ENCODE measurements around the gene UBTD2. TPM values are rescaled to one million over a fixed set of nuclear protein-coding genes. Genes with fewer than 3 reads are reported as not detected.

The UBTD2 gene, protein sequence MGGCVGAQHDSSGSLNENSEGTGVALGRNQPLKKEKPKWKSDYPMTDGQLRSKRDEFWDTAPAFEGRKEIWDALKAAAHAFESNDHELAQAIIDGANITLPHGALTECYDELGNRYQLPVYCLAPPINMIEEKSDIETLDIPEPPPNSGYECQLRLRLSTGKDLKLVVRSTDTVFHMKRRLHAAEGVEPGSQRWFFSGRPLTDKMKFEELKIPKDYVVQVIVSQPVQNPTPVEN
- total RNA-seq (2012; rRNA removed) (20.6 and 25.6 TPM in 2 replicates), polyA plus RNA-seq (2012; rRNA removed) (9.3 and 11.2 TPM in 2 replicates), Bru-seq, nascent RNA (percentile 88 among the genes with signal in this experiment), BruChase-seq, experiment 1, labeled RNA remaining after a 6-hour chase (percentile 91 among the genes with signal in this experiment), BruChase-seq, experiment 2, labeled RNA remaining after a 2-hour chase (percentile 82 among the genes with signal in this experiment)
- 3.7 and 4.8 TPM in 2 replicates for polyA plus RNA-seq (2012; cell fraction: cytosol; rRNA removed)
- polyA plus RNA-seq (2012; cell fraction: nucleus; rRNA removed; ENCODE audit: low replicate concordance): 1.3 and 8.1 TPM in 2 replicates
- long read RNA-seq, transcript UBTD2-201 (3 exons, 3,301 nt): major isoform, 61 of 68 reads
- long read RNA-seq, partial matches to known transcripts: 0 of 68 reads
- long read RNA-seq, other reads (novel, unspliced or antisense): 7 of 68 reads

DNA sequence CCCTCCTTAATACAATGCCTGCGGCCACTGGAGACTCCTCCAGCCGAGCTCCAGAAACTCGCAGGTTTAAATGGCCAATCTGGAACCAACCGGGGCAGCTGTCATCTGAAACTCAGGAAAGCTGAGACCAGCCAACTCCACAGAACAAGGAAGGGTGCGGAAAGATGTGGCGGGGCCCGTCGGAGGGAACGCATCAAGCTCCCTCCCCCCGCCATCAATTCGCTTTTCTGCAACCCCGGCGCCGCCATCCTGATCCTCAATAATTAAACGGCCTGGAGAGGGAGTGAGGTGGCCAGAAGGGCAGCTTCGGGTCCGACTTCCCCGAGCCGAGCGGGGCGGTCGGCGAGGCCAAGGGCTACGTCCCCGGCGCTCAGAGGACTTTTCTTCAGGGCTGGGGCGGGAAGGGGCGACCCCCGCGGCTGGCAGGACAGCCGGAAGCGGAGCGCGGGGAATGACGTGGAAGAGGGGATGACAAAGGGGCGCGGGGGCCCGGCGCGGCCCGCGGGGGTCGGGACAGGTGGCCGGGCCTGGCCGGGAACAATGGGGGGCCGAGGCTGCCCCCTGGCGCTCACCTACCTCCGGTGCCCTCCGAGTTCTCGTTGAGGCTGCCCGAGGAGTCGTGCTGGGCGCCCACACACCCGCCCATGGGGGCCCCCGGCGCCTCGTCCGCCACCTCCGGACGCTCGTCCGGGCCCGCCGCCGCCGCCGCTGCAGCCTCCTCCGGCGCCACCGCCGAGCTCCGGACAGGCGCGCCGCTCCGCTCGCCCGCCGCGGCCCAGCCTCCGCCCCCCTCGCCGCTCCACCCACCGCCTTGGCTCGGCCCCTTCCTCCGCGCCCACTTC lies at the start of gene UBTD2:
TSS of gene UBTD2 (minus strand) at position 745 of the 842 bp plus-strand sequence. CDS start at position 646, 99 bp downstream.
- H3K14ac ChIP-seq (replicated peaks; ENCODE audit: low read depth, low read length): peak within 1 kb of the TSS; percentile 92
- H3K27me3 ChIP-seq (ENCODE audit: control insufficient read depth, insufficient read depth, low read length): no peaks in the 10 kb centered on the region
- H3K23ac ChIP-seq (ENCODE audit: low read depth, low read length): peak within 1 kb of the TSS; percentile 98
- peak within 1 kb of the TSS; percentile 21; the same call in 1 of the 2 replicates for H2BK20ac ChIP-seq (ENCODE audit: low read depth, low read length)
- H3K9ac ChIP-seq (ENCODE audit: low read depth, low read length): peak within 1 kb of the TSS; percentile 99
- peaks cover 3% of the 10 kb centered on the region for H3K4me1 ChIP-seq (ENCODE audit: control insufficient read depth, insufficient read depth, low read length)
- H4K91ac ChIP-seq (ENCODE audit: insufficient read depth, low read depth, low read length): peak within 1 kb of the TSS; percentile 96
- peak within 1 kb of the TSS; percentile 99 for H3K27ac ChIP-seq (ENCODE audit: insufficient read depth, low read length)
- H2AK5ac ChIP-seq (ENCODE audit: low read depth, low read length): peak within 1 kb of the TSS; percentile 69
- peak within 1 kb of the TSS; percentile 99 for H3K18ac ChIP-seq (ENCODE audit: low read depth, low read length)
- peaks cover 7% of the 10 kb centered on the region; the same call in 1 of the 2 replicates for H3K9me1 ChIP-seq (ENCODE audit: insufficient read depth, low read length)
- dilution Hi-C loops (cut with HindIII; ENCODE audit: low sequenced_read_pairs, unreplicated experiment) (no loop called here), intact Hi-C loops (cut with micrococcal nuclease) (loop anchor here (2.0 to 5.0 kb wide), 5 partner anchors 76 to 661 kb away; partner anchors contain the start of gene STK10), in situ Hi-C loops (cut with MboI; ENCODE audit: low sequenced_read_pairs) (loop anchor here (10.0 to 25.0 kb wide), 2 partner anchors 178 to 871 kb away; partner anchors contain the start of gene FGF18)
- ATAC-seq (ENCODE audit: low read depth) (peak; percentile 86), DNase-seq (peak; percentile 70)
- 5% methylated on average over 22 of the region's 87 CpGs; no CpG with 5 or more reads in 1 of the 2 experiments for WGBS, 2 experiments (ENCODE audit: extremely low coverage in 2 of 2, insufficient read length in 1 of 2)
- peak within 1 kb of the TSS; percentile 94 for H3K4me3 ChIP-seq (ENCODE audit: insufficient read depth, low read depth, low read length)
- H3K79me1 ChIP-seq (ENCODE audit: low read depth in 1 of 2, low read length in 2 of 2): peaks cover 7 to 39% of the 10 kb centered on the region in 2 experiments; a peak in 3 of 4 replicates
- H3K36me3 ChIP-seq (ENCODE audit: control insufficient read depth, insufficient read depth, low read length): no peaks in the 10 kb centered on the region
- H2AK9ac ChIP-seq (replicated peaks; ENCODE audit: low read depth, low read length, poor library complexity): peak within 1 kb of the TSS; percentile 93
- H4K8ac ChIP-seq (ENCODE audit: low read depth in 2 of 2, low read length in 2 of 2): peak within 1 kb of the TSS; percentile 98
- peak within 1 kb of the TSS; percentile 75 for H2BK120ac ChIP-seq (ENCODE audit: low read depth, low read length)
- peak within 1 kb of the TSS; percentile 93 for H2BK15ac ChIP-seq (ENCODE audit: low read depth, low read length)
- peaks cover 48% of the 10 kb centered on the region for H4K20me1 ChIP-seq (ENCODE audit: insufficient read depth, low read length)
- peak within 1 kb of the TSS; percentile 99 for H4K5ac ChIP-seq (ENCODE audit: low read depth, low read length)
- peak within 1 kb of the TSS; percentile 93 for H3K56ac ChIP-seq (ENCODE audit: extremely low read depth, insufficient read depth, low read length)
- no TSS peak for BruUV-seq (replicated peaks)
- POLR2A ChIA-PET (ENCODE audit: unreplicated experiment): interaction anchor here (0.7 to 1.0 kb wide), 2 partner anchors 8 to 169 kb away, joined by 3 read pairs; no protein-coding TSS in a partner anchor
- H2AFZ ChIP-seq (replicated peaks; ENCODE audit: low read length, poor library complexity): peak within 1 kb of the TSS; percentile 97
- CTCF ChIA-PET: interaction anchor here (0.6 to 2.4 kb wide), 10 partner anchors 10 to 120 kb away, joined by 3 to 6 read pairs (median 3); partner anchors contain the start of gene STK10
- H2BK5ac ChIP-seq (ENCODE audit: low read depth, low read length, poor library complexity, severe bottlenecking): peak within 1 kb of the TSS; percentile 96
- peak within 1 kb of the TSS; percentile 98 for H3K4me2 ChIP-seq (ENCODE audit: low read depth, low read length)
- H3K4ac ChIP-seq (ENCODE audit: low read depth, low read length): peak within 1 kb of the TSS; percentile 92
- H3K9me3 ChIP-seq (ENCODE audit: control insufficient read depth, insufficient read depth, low read length): no peaks in the 10 kb centered on the region
- TF ChIP-seq, protein P1, sequence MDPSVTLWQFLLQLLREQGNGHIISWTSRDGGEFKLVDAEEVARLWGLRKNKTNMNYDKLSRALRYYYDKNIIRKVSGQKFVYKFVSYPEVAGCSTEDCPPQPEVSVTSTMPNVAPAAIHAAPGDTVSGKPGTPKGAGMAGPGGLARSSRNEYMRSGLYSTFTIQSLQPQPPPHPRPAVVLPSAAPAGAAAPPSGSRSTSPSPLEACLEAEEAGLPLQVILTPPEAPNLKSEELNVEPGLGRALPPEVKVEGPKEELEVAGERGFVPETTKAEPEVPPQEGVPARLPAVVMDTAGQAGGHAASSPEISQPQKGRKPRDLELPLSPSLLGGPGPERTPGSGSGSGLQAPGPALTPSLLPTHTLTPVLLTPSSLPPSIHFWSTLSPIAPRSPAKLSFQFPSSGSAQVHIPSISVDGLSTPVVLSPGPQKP (IDR thresholded peaks at IDR 0.05; ENCODE audit: borderline replicate concordance, low read depth, low read length): no peak
- no peak for TF ChIP-seq MAFK (IDR thresholded peaks at IDR 0.05; ENCODE audit: low read depth, low read length)
- TF ChIP-seq FOS (IDR thresholded peaks at IDR 0.05; ENCODE audit: low read depth, low read length): no peak
- no peak for TF ChIP-seq SMC3 (IDR thresholded peaks at IDR 0.05; ENCODE audit: low read depth, low read length)
- no peak for TF ChIP-seq CEBPB (IDR thresholded peaks at IDR 0.05; ENCODE audit: low read depth, low read length)
- no peak for TF ChIP-seq BHLHE40 (IDR thresholded peaks at IDR 0.05; ENCODE audit: low read depth, low read length)
- TF ChIP-seq NFE2L2 (IDR thresholded peaks at IDR 0.05; ENCODE audit: low read depth, low read length): no peak
- peak; percentile 45 for TF ChIP-seq CTCF (conservative IDR thresholded peaks at IDR 0.05; ENCODE audit: low read depth, low read length)
- 0 out of 2 replicates have a peak, but pooled peaks have one; percentile 31 for TF ChIP-seq MAZ (IDR thresholded peaks at IDR 0.05; ENCODE audit: borderline replicate concordance, low read depth, low read length)
- peak; percentile 38 for TF ChIP-seq RAD21 (IDR thresholded peaks at IDR 0.05; ENCODE audit: low read length)
